HepG2 (cell line): ENCODE data around the gene HES7. TPM values are rescaled to one million over a fixed set of nuclear protein-coding genes. Genes with fewer than 3 reads are reported as not detected.

Experiments
- ATF6 ChIP-seq: sonication (generic); formaldehyde crosslinking; conservative IDR thresholded peaks from 2 replicates; pipeline ENCODE4 v1.4.0; 2020; ENCODE audit warnings: missing genetic modification reagents
- ATF7 ChIP-seq, 2 experiments: fragments of 450-650 bp in 1 of 2; sonication (generic) in 1 of 2; formaldehyde crosslinking in 1 of 2; IDR thresholded peaks; 2 replicates each; pipeline versions ENCODE4 v1.4.0 to v1.6.1; 2016 to 2020; ENCODE audit warnings: antibody characterized with exemption in 1 of 2, mild to moderate bottlenecking in 1 of 2, missing genetic modification reagents in 1 of 2
- ATRX ChIP-seq: sonication (generic); formaldehyde crosslinking; IDR thresholded peaks from 2 replicates; pipeline ENCODE4 v1.4.0; 2020; ENCODE audit warnings: missing genetic modification reagents, borderline replicate concordance
- DMTF1 ChIP-seq: sonication (generic); formaldehyde crosslinking; IDR thresholded peaks from 2 replicates; pipeline ENCODE4 v1.4.0; 2020; ENCODE audit warnings: mild to moderate bottlenecking, missing genetic modification reagents
- ELF4 ChIP-seq: sonication (generic); formaldehyde crosslinking; IDR thresholded peaks from 2 replicates; pipeline ENCODE4 v1.5.0; 2020; ENCODE audit warnings: missing genetic modification reagents, mild to moderate bottlenecking, moderate library complexity, borderline replicate concordance
- GLMP ChIP-seq: sonication (generic); formaldehyde crosslinking; IDR thresholded peaks from 2 replicates; pipeline ENCODE4 v1.9.0; 2021; ENCODE audit warnings: missing genetic modification reagents, mild to moderate bottlenecking, borderline replicate concordance
- HOXA3 ChIP-seq: sonication (generic); formaldehyde crosslinking; IDR thresholded peaks from 2 replicates; pipeline ENCODE4 v1.5.0; 2020; ENCODE audit warnings: missing genetic modification reagents
- NCOR1 ChIP-seq: fragments of 200-600 bp; sonication (generic); IDR thresholded peaks from 2 replicates; pipeline ENCODE4 v1.7.0; 2017; ENCODE audit warnings: antibody characterized with exemption, low read length, borderline replicate concordance
- PRDM4 ChIP-seq: sonication (generic); formaldehyde crosslinking; IDR thresholded peaks from 2 replicates; pipeline ENCODE4 v1.9.0; 2021; ENCODE audit warnings: missing genetic modification reagents, borderline replicate concordance
- RCOR2 ChIP-seq: IDR thresholded peaks from 2 replicates; pipeline ENCODE4 v1.6.1; 2016; ENCODE audit warnings: missing biosample characterization, missing genetic modification reagents
- RFX1 ChIP-seq: fragments of 450-650 bp; IDR thresholded peaks from 2 replicates; pipeline ENCODE4 v1.6.1; 2017
- SOX6 ChIP-seq, 2 experiments: fragments of 450-650 bp in 1 of 2; sonication (generic) in 1 of 2; formaldehyde crosslinking in 1 of 2; IDR thresholded peaks; 2 replicates each; pipeline versions ENCODE4 v1.4.0 to v1.6.1; 2017 to 2020; ENCODE audit warnings: antibody characterized with exemption in 1 of 2, mild to moderate bottlenecking in 1 of 2, missing genetic modification reagents in 1 of 2
- SUZ12 ChIP-seq: fragments of 150-350 bp; IDR thresholded peaks from 2 replicates; pipeline ENCODE4 v1.6.1; 2014; ENCODE audit warnings: low read depth, low read length
- TAF15 ChIP-seq: fragments of 200-400 bp; formaldehyde crosslinking; IDR thresholded peaks from one replicate; pipeline ENCODE4 v1.6.1; 2018; ENCODE audit warnings: mild to moderate bottlenecking, low read depth, low read length; ENCODE audit not compliant: poor library complexity, severe bottlenecking
- ZNF101 ChIP-seq: sonication (generic); formaldehyde crosslinking; IDR thresholded peaks from 2 replicates; pipeline ENCODE4 v1.4.0; 2020; ENCODE audit warnings: mild to moderate bottlenecking, low read depth, missing genetic modification reagents, borderline replicate concordance
- ZNF180 ChIP-seq: sonication (generic); formaldehyde crosslinking; IDR thresholded peaks from 2 replicates; pipeline ENCODE4 v1.4.0; 2020; ENCODE audit warnings: low read depth, missing genetic modification reagents, borderline replicate concordance
- ZNF496 ChIP-seq: sonication (generic); formaldehyde crosslinking; IDR thresholded peaks from 2 replicates; pipeline ENCODE4 v1.8.1; 2023; ENCODE audit warnings: mild to moderate bottlenecking, moderate library complexity, missing genetic modification reagents; ENCODE audit not compliant: insufficient replicate concordance
- ZNF572 ChIP-seq: sonication (generic); formaldehyde crosslinking; IDR thresholded peaks from 2 replicates; pipeline ENCODE4 v1.5.1; 2020; ENCODE audit warnings: mild to moderate bottlenecking, missing genetic modification reagents
- ZNF879 ChIP-seq: sonication (generic); formaldehyde crosslinking; IDR thresholded peaks from 2 replicates; pipeline ENCODE4 v1.8.1; 2023; ENCODE audit warnings: missing genetic modification reagents
- polyA plus RNA-seq, 8 experiments: library from polyadenylated mRNA; depleted of rRNA in 3 of 8; stranded (reverse) in 7 of 8; unstranded in 1 of 8; fragments of >200 nt; fragmentation: Illumina TruSeq in 4 of 8; extraction: Trizol in 4 of 8; gene quantifications; 2 replicates each; pipeline versions ENCODE4 v1.2.1 to v1.2.3, GENCODE V29; 2011 to 2016; ENCODE audit warnings: low read depth in 4 of 8, missing spikeins in 1 of 8, mixed read lengths in 1 of 8; ENCODE audit not compliant: insufficient read depth in 1 of 8
- total RNA-seq, 5 experiments: library from RNA; depleted of rRNA; stranded (reverse); fragments of >200 nt; fragmentation: Illumina TruSeq; extraction: Trizol; gene quantifications; 2 replicates each; pipeline ENCODE4 v1.2.3, GENCODE V29; 2016; ENCODE audit warnings: low read depth in 1 of 5
- TF ChIP-seq, protein P1 (sequence below): sonication (generic); formaldehyde crosslinking; conservative IDR thresholded peaks from 2 replicates; pipeline ENCODE4 v1.4.0; 2020; ENCODE audit warnings: missing genetic modification reagents

HES7 gene
- total and polyA plus RNA-seq, 2 of the 13 experiments (the other 11 are each of a cell fraction or from before 2014, with no cell fraction given), result not detected

DNA sequence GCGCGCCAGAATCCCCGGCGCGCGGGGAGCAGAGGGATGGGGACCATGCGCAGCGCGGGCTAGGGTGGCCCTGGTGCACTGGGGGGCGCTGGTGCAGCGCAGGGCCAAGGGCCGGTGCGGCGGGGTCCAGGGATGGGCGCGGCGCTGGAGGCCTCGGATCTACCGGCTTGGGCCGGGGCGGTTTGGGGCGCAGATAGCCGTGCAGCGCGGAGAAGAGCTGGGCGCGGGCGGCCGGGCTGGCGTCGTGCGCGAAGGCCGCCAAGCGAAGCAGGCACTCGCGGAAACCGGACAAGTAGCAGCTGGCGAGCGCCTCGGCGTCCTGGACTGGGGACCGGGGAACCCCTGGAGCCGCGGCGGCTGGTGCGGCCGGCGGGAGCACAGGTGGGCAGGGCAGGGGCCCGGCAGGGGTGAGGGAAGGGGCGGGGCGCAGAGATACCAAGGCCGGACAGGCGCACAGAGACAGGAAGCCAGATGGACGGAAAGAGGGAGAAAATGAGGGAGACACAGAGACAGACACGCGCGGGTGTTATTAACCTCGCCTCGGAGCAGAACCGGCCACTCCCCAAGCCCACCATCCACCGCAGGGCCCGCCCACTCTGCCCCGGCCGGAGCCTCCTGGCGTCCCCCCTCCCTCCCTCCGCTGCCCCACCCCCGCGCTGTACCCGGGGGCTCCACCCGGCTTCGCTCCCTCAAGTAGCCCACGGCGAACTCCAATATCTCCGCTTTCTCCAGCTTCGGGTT lies 2.1 kb downstream of the HES7 start (continued):
- no peak for TF ChIP-seq ZNF496 (CRISPR knock-in tag)
- no peak for TF ChIP-seq GLMP (CRISPR knock-in tag)
- no peak for TF ChIP-seq ATF6 (CRISPR knock-in tag)
- TF ChIP-seq ATRX (CRISPR knock-in tag), result no peak
- no peak for TF ChIP-seq NCOR1
- no peak for TF ChIP-seq SUZ12
- no peak for TF ChIP-seq ATF7 (IDR thresholded peaks at IDR 0.05)
- no peak for TF ChIP-seq ATF7 (CRISPR knock-in tag; IDR thresholded peaks at IDR 0.05)
- no peak for TF ChIP-seq ZNF879
- no peak for TF ChIP-seq RCOR2 (CRISPR knock-in tag)
- no peak for TF ChIP-seq ZNF180
- no peak for TF ChIP-seq ZNF572 (CRISPR knock-in tag)
- no peak for TF ChIP-seq SOX6 (IDR thresholded peaks at IDR 0.05)
- TF ChIP-seq SOX6 (CRISPR knock-in tag; IDR thresholded peaks at IDR 0.05), result 0 out of 2 replicates have a peak, but pooled peaks have one; percentile 23
- TF ChIP-seq RFX1, result no peak
- TF ChIP-seq HOXA3 (CRISPR knock-in tag), result no peak
- TF ChIP-seq, protein P1, sequence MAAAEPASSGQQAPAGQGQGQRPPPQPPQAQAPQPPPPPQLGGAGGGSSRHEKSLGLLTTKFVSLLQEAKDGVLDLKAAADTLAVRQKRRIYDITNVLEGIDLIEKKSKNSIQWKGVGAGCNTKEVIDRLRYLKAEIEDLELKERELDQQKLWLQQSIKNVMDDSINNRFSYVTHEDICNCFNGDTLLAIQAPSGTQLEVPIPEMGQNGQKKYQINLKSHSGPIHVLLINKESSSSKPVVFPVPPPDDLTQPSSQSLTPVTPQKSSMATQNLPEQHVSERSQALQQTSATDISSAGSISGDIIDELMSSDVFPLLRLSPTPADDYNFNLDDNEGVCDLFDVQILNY (CRISPR knock-in tag), result no peak
- TF ChIP-seq PRDM4 (CRISPR knock-in tag), result no peak
- TF ChIP-seq TAF15, result no peak
- TF ChIP-seq DMTF1 (CRISPR knock-in tag), result no peak
- TF ChIP-seq ZNF101 (CRISPR knock-in tag), result no peak
- no peak for TF ChIP-seq ELF4 (CRISPR knock-in tag)
